ENCODE results near the gene IKZF4. TPM values are rescaled to one million over a fixed set of nuclear protein-coding genes. Genes with fewer than 3 reads are reported as not detected.

IKZF4 gene
- total RNA-seq, 1 donor from 2014 or later: 7.3 TPM

GRCh38 chr12:56082967-56083366, 62.1 kb downstream of the IKZF4 start:
- DNase-seq: peak; percentile 25

DNA sequence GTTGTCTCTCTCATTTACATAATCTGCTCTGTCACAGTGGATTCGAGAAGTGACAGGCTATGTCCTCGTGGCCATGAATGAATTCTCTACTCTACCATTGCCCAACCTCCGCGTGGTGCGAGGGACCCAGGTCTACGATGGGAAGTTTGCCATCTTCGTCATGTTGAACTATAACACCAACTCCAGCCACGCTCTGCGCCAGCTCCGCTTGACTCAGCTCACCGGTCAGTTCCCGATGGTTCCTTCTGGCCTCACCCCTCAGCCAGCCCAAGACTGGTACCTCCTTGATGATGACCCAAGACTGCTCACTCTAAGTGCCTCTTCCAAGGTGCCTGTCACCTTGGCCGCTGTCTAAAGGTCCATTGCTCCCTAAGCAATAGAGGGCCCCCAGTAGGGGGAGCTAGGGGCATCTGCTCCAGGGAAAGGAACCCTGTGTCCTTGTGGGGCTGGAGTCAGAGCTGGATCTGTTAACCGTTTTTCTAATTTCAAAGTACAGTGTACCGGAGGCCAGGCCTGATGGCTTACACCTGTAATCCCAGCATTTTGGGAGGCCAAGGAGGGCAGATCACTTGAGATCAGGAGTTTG, 64.2 kb downstream of the IKZF4 start:
- no peak for DNase-seq

DNA sequence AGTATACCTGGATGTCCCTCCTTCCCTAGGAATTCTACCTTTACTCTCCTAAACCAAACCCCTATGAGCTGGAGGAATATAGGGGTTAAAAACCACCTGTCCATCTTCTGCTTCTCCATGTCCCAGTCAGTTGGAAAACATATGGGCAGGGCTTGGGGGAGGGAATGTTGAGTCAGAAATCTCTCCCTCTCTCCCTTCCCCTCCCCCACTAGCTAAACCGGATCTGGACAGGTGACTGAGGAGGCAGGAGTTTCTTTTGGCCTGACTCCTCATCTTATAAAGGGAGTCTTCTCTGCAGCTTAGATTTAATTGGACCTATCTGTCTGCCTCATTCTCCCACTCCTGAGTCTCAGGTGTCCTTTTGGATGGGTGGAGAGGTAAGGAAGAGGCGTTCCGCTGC, 65.3 kb downstream of the IKZF4 start:
- no peak for DNase-seq

DNA sequence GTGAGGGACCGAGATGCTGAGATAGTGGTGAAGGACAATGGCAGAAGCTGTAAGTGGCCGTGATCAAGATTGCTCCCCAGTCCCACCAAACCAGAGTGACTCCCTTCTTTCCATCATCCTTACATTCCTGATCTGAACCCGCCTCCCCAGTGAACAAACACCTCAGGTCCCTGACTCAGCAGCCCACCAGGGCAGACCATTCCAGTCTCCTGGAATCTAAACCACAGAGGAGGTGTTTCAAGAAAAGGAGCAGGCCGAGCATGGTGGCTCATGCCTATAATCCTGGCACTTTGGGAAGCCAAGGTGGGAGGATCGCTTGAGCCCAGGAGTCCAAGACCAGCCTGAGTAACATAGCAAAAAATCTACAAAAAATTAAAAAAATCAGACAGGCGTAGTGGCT, 65.8 kb downstream of the IKZF4 start:
- DNase-seq: no peak

DNA sequence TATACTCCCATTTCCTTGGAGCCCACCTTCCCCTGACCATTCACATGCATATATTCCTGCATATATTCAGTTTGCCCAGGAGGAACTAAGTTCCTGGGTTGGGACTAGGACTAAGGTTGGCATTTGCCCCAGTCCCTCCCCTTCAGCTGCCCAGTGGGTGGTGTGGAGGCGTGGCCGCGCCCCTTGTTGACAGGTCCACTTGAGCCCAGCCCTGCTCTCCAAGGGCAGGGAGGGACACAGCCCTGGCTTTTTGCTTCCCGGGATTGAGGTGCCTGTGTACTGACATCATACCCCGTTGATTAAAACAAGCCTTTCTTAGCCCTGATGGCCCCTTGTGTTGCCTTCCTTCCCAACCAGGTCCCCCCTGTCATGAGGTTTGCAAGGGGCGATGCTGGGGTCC, 66.4 kb downstream of the IKZF4 start:
- peak; percentile 64 for DNase-seq

Other genes with a start within 250 kb of the IKZF4 start
- gene SARNP, start 203.3 kb upstream of the IKZF4 start, total RNA-seq: 51.6 TPM
- gene ORMDL2, start 203.0 kb upstream of the IKZF4 start, total RNA-seq: 5.4 TPM
- 37.4 TPM for gene DNAJC14, start 191.5 kb upstream of the IKZF4 start, total RNA-seq
- 1.5 TPM for gene MMP19, start 178.1 kb upstream of the IKZF4 start, total RNA-seq
- gene PYM1, start 93.1 kb upstream of the IKZF4 start, total RNA-seq: 15.5 TPM
- gene DGKA, start 89.9 kb upstream of the IKZF4 start, total RNA-seq: 50.5 TPM
- gene PMEL, start 55.0 kb upstream of the IKZF4 start, total RNA-seq: 2.1 TPM
- gene CDK2, start 54.2 kb upstream of the IKZF4 start, total RNA-seq: 14.0 TPM
- gene RAB5B, start 47.0 kb upstream of the IKZF4 start, total RNA-seq: 77.1 TPM
- 11.1 TPM for gene SUOX, start 23.8 kb upstream of the IKZF4 start, total RNA-seq
- 541 TPM for gene RPS26, start 20.9 kb downstream of the IKZF4 start, total RNA-seq
- gene ERBB3, start 59.1 kb downstream of the IKZF4 start, total RNA-seq: 147 TPM
- 98.1 TPM for gene PA2G4, start 83.5 kb downstream of the IKZF4 start, total RNA-seq
- gene RPL41, start 95.6 kb downstream of the IKZF4 start, total RNA-seq: 1,420 TPM
- gene ZC3H10, start 97.2 kb downstream of the IKZF4 start, total RNA-seq: 5.6 TPM
- gene ESYT1, start 107.2 kb downstream of the IKZF4 start, total RNA-seq: 152 TPM
- 136 TPM for gene MYL6B, start 131.5 kb downstream of the IKZF4 start, total RNA-seq
- gene MYL6, start 137.3 kb downstream of the IKZF4 start, total RNA-seq: 707 TPM
- gene SMARCC2, start 168.4 kb downstream of the IKZF4 start, total RNA-seq: 49.0 TPM
- 70.3 TPM for gene RNF41, start 200.9 kb downstream of the IKZF4 start, total RNA-seq
- gene NABP2, start 203.3 kb downstream of the IKZF4 start, total RNA-seq: 18.2 TPM
- 0.31 TPM for gene SLC39A5, start 209.0 kb downstream of the IKZF4 start, total RNA-seq
- gene ANKRD52, start 237.3 kb downstream of the IKZF4 start, total RNA-seq: 19.3 TPM
- 49.6 TPM for gene COQ10A, start 245.9 kb downstream of the IKZF4 start, total RNA-seq